Measurements from ENCODE around the gene IKZF2. TPM values are rescaled to one million over a fixed set of nuclear protein-coding genes. Genes with fewer than 3 reads are reported as not detected.

The IKZF2 gene
- total RNA-seq, 1 experiment from 2014 or later, result 1.3 TPM

DNA sequence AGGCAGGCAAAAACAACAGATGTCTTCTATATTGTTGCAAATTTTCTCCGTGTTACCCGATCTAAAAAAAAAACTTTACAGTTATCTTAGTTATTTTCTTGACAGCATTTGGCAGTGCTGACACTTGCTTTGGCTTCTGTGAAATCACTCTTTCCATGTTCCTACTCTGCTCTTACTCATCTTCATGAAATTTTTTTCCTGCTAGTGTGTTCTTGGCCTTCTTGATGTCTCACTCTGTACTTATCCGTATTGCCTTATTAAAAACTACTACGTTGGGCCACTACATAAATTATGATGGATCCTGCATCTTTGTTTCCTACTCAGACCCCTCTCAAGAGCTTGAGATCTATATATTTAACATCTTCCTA lies 134.4 kb downstream of the IKZF2 start:
- H4K20me1 ChIP-seq (ENCODE audit: insufficient read depth, low read depth, low read length), result no peaks in the 10 kb centered on the region
- no peaks in the 10 kb centered on the region for H3K79me2 ChIP-seq (ENCODE audit: low read length)
- no peak overlapping the region for H2AFZ ChIP-seq (ENCODE audit: low read length)
- no peaks in the 10 kb centered on the region for H3K36me3 ChIP-seq (ENCODE audit: insufficient read depth, low read length)
- H3K9ac ChIP-seq (ENCODE audit: low read length), result no peak overlapping the region
- no peaks in the 10 kb centered on the region; the same call in 1 of the 2 replicates for H3K9me3 ChIP-seq (ENCODE audit: low read length)
- no peak overlapping the region for H3K4me2 ChIP-seq (ENCODE audit: low read depth, low read length, poor library complexity, severe bottlenecking)
- H3K4me3 ChIP-seq (ENCODE audit: low read length), result no peak overlapping the region
- no peak overlapping the region for H3K27ac ChIP-seq (ENCODE audit: low read length)
- no peak for DNase-seq
- no peaks in the 10 kb centered on the region for H3K9me2 ChIP-seq (replicated peaks; ENCODE audit: insufficient read depth, low read length)
- H3K4me1 ChIP-seq (ENCODE audit: low read length), result no peaks in the 10 kb centered on the region
- H3K27me3 ChIP-seq (ENCODE audit: low read length), result no peaks in the 10 kb centered on the region

GRCh38 chr2:213016166-213016983 lies 135.0 kb downstream of the IKZF2 start:
- no peaks in the 10 kb centered on the region for H3K79me2 ChIP-seq (ENCODE audit: low read length)

GRCh38 chr2:213015387-213016165 lies 135.8 kb downstream of the IKZF2 start:
- H2AFZ ChIP-seq (ENCODE audit: low read length), result no peak overlapping the region
- no peaks in the 10 kb centered on the region for H4K20me1 ChIP-seq (ENCODE audit: insufficient read depth, low read depth, low read length)
- H3K27me3 ChIP-seq (ENCODE audit: low read length), result no peaks in the 10 kb centered on the region
- no peak for DNase-seq
- H3K27ac ChIP-seq (ENCODE audit: low read length), result no peak overlapping the region
- no peak overlapping the region for H3K4me2 ChIP-seq (ENCODE audit: low read depth, low read length, poor library complexity, severe bottlenecking)
- no peaks in the 10 kb centered on the region for H3K4me1 ChIP-seq (ENCODE audit: low read length)
- H3K9me3 ChIP-seq (ENCODE audit: low read length), result peaks cover 6% of the 10 kb centered on the region; the same call in 1 of the 2 replicates
- no peaks in the 10 kb centered on the region for H3K9me2 ChIP-seq (replicated peaks; ENCODE audit: insufficient read depth, low read length)
- no peak overlapping the region for H3K9ac ChIP-seq (ENCODE audit: low read length)
- H3K36me3 ChIP-seq (ENCODE audit: insufficient read depth, low read length), result no peaks in the 10 kb centered on the region
- no peak overlapping the region for H3K4me3 ChIP-seq (ENCODE audit: low read length)
- H3K79me2 ChIP-seq (ENCODE audit: low read length), result no peaks in the 10 kb centered on the region

More at GRCh38 chr2:213016166-213016983, 135.0 kb downstream of the IKZF2 start:
- no peaks in the 10 kb centered on the region for H4K20me1 ChIP-seq (ENCODE audit: insufficient read depth, low read depth, low read length)
- H3K4me1 ChIP-seq (ENCODE audit: low read length), result no peaks in the 10 kb centered on the region
- H3K27ac ChIP-seq (ENCODE audit: low read length), result no peak overlapping the region
- H2AFZ ChIP-seq (ENCODE audit: low read length), result no peak overlapping the region
- no peak for DNase-seq
- no peak overlapping the region for H3K4me3 ChIP-seq (ENCODE audit: low read length)
- H3K36me3 ChIP-seq (ENCODE audit: insufficient read depth, low read length), result no peaks in the 10 kb centered on the region
- peaks cover 4% of the 10 kb centered on the region; the same call in 1 of the 2 replicates for H3K9me3 ChIP-seq (ENCODE audit: low read length)
- no peak overlapping the region for H3K4me2 ChIP-seq (ENCODE audit: low read depth, low read length, poor library complexity, severe bottlenecking)
- H3K9ac ChIP-seq (ENCODE audit: low read length), result no peak overlapping the region
- no peaks in the 10 kb centered on the region for H3K27me3 ChIP-seq (ENCODE audit: low read length)
- no peaks in the 10 kb centered on the region for H3K9me2 ChIP-seq (replicated peaks; ENCODE audit: insufficient read depth, low read length)

DNA sequence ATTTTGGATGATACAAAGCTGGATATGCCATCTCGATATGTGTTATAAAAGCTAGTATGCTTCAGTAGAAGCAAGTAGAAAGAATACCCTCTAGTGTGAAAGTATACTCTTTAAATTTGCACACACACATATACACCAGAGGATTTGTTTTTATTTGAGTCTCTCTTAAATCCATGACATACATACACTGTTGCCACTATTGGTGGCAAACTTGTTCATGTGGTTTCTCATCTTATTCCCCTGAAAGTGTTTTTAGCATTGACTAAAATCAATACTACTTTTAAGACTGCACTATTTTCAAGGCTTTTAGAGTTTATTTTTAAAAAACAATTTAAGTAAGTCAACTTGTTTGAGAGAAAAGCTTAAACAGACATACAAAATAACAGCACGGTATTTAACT lies 137.4 kb downstream of the IKZF2 start:
- Histone ChIP-seq H3K4me2 (ENCODE audit: low read depth, low read length, poor library complexity, severe bottlenecking) (no peak overlapping the region), H3K9me3 (ENCODE audit: low read length) (peaks cover 11% of the 10 kb centered on the region), H3K79me2 (ENCODE audit: low read length) (no peaks in the 10 kb centered on the region), H2AFZ (ENCODE audit: low read length) (no peak overlapping the region), H3K9ac (ENCODE audit: low read length) (no peak overlapping the region), H3K27ac (ENCODE audit: low read length) (no peak overlapping the region), H4K20me1 (ENCODE audit: insufficient read depth, low read depth, low read length) (no peaks in the 10 kb centered on the region), H3K4me3 (ENCODE audit: low read length) (no peak overlapping the region), H3K27me3 (ENCODE audit: low read length) (no peaks in the 10 kb centered on the region), H3K4me1 (ENCODE audit: low read length) (no peaks in the 10 kb centered on the region), H3K9me2 (replicated peaks; ENCODE audit: insufficient read depth, low read length) (no peaks in the 10 kb centered on the region), H3K36me3 (ENCODE audit: insufficient read depth, low read length) (no peaks in the 10 kb centered on the region)
- DNase-seq, result no peak

DNA sequence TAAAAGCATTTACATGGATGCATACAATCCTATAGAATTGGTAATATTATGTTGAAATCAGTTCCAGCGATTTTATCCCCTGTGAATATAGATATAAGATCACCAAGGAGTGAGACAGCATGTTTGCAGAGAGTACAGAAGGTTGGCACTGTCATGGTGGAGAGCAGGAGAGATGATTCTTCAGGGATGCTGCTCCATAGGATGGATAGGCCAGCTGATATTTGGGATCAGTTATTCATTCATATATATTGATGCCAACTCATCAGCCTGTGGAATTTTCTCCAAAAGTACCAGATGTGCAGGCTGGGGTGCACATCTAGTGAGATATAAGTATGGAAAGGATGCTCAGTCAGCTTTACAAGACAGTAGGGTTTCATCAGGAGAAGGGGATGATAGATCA lies 139.9 kb downstream of the IKZF2 start:
- no peak overlapping the region for H3K9ac ChIP-seq (ENCODE audit: low read length)
- peaks cover 11% of the 10 kb centered on the region for H3K9me3 ChIP-seq (ENCODE audit: low read length)
- no peaks in the 10 kb centered on the region for H3K4me1 ChIP-seq (ENCODE audit: low read length)
- H3K36me3 ChIP-seq (ENCODE audit: insufficient read depth, low read length), result no peaks in the 10 kb centered on the region
- H3K79me2 ChIP-seq (ENCODE audit: low read length), result no peaks in the 10 kb centered on the region
- H4K20me1 ChIP-seq (ENCODE audit: insufficient read depth, low read depth, low read length), result no peaks in the 10 kb centered on the region
- no peak for DNase-seq
- no peak overlapping the region for H3K4me3 ChIP-seq (ENCODE audit: low read length)
- no peak overlapping the region for H2AFZ ChIP-seq (ENCODE audit: low read length)
- no peaks in the 10 kb centered on the region for H3K27me3 ChIP-seq (ENCODE audit: low read length)
- H3K27ac ChIP-seq (ENCODE audit: low read length), result no peak overlapping the region
- H3K9me2 ChIP-seq (replicated peaks; ENCODE audit: insufficient read depth, low read length), result no peaks in the 10 kb centered on the region
- no peak overlapping the region for H3K4me2 ChIP-seq (ENCODE audit: low read depth, low read length, poor library complexity, severe bottlenecking)

DNA sequence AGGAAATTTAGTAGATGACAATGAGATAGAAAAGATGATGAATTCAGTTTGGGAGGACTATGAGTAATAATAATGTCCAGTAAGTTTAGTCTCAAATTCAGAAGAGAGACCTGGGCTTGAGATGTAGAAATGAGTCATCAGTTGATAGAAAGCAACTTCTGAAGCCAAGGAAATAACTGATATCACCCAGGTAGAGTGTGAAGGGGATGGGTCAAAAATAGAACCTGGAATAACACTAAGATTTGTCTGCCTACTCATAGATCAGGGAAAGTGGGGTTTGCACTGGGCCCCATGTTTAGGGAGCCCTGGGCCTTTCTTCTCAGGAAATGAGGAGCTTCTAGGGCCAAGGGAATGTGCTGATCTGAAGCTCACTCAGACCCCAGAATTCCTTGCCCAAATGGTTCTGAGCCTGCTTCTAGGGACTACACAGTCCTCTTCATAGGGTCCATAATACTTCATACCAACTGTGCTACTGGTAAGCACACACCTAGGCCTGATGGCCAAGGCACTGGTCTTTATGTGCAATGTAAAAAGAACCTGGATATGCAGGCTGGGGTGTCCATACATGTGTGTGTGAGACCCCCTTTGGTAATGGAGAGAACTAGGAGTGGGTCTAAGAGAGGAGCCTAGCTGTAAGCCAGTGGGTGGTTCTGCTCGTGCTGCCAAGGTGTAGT lies 141.2 kb downstream of the IKZF2 start:
- H3K9me3 ChIP-seq (ENCODE audit: low read length), result peaks cover 13% of the 10 kb centered on the region
- no peaks in the 10 kb centered on the region for H3K79me2 ChIP-seq (ENCODE audit: low read length)
- H3K4me3 ChIP-seq (ENCODE audit: low read length), result no peak overlapping the region
- H2AFZ ChIP-seq (ENCODE audit: low read length), result no peak overlapping the region
- H3K36me3 ChIP-seq (ENCODE audit: insufficient read depth, low read length), result no peaks in the 10 kb centered on the region
- no peak overlapping the region for H3K9ac ChIP-seq (ENCODE audit: low read length)
- no peak overlapping the region for H3K27ac ChIP-seq (ENCODE audit: low read length)
- DNase-seq, result no peak
- no peak overlapping the region for H3K4me2 ChIP-seq (ENCODE audit: low read depth, low read length, poor library complexity, severe bottlenecking)
- no peaks in the 10 kb centered on the region for H3K27me3 ChIP-seq (ENCODE audit: low read length)
- no peaks in the 10 kb centered on the region for H3K4me1 ChIP-seq (ENCODE audit: low read length)
- no peaks in the 10 kb centered on the region for H3K9me2 ChIP-seq (replicated peaks; ENCODE audit: insufficient read depth, low read length)
- H4K20me1 ChIP-seq (ENCODE audit: insufficient read depth, low read depth, low read length), result no peaks in the 10 kb centered on the region

DNA sequence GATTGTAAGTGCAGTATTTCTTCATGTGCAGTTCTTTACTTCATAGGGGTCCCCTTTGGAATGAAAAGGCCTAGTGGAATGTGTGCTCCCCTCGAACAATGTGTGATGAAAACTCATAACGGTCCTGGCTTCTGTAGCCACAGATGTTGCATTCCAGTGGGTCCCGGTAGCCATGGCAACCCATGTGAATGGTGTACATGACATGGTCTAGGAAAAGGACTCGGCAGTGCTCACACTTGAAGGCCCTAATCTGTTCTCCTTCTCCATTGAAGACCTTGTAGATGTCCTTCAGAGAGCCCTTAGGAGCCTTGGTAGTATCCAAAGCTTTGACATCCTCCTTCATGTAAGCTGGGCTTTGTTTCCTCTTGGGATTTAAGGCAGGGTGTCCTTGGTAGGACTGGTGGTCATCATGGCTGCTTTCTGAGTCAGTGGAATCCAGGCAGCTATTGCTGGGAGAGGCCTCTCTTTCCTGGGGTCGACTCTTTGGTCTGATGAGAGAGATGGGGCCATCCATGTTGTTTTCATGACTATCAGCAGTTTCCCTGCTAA lies 144.0 kb downstream of the IKZF2 start:
- DNase-seq, result no peak
- H3K79me2 ChIP-seq (ENCODE audit: low read length), result no peaks in the 10 kb centered on the region
- H3K4me3 ChIP-seq (ENCODE audit: low read length), result no peak overlapping the region
- H3K36me3 ChIP-seq (ENCODE audit: insufficient read depth, low read length), result no peaks in the 10 kb centered on the region
- no peaks in the 10 kb centered on the region for H4K20me1 ChIP-seq (ENCODE audit: insufficient read depth, low read depth, low read length)
- no peak overlapping the region for H3K4me2 ChIP-seq (ENCODE audit: low read depth, low read length, poor library complexity, severe bottlenecking)
- H3K27ac ChIP-seq (ENCODE audit: low read length), result no peak overlapping the region
- no peaks in the 10 kb centered on the region for H3K4me1 ChIP-seq (ENCODE audit: low read length)
- H3K9ac ChIP-seq (ENCODE audit: low read length), result no peak overlapping the region
- H2AFZ ChIP-seq (ENCODE audit: low read length), result no peak overlapping the region
- no peaks in the 10 kb centered on the region for H3K27me3 ChIP-seq (ENCODE audit: low read length)
- H3K9me3 ChIP-seq (ENCODE audit: low read length), result peaks cover 13% of the 10 kb centered on the region; the same call in 1 of the 2 replicates
- no peaks in the 10 kb centered on the region for H3K9me2 ChIP-seq (replicated peaks; ENCODE audit: insufficient read depth, low read length)

Data from Karpas-422 (cell line).